GM20000 (cell line): Measurements from ENCODE around the gene CHMP3.
"Not testable (repeated sequence)": the region's sequence is repeated elsewhere in the genome, so short reads cannot be mapped to it uniquely, and the experiment has no call there.

Experiments
- DNase-seq: peaks from one replicate; pipeline ENCODE4 v3.0.0; 2012; ENCODE audit warnings: low spot score
- CTCF ChIP-seq: IDR thresholded peaks from 2 replicates; pipeline ENCODE4 v1.5.1; 2012; ENCODE audit warnings: mild to moderate bottlenecking, control low read depth; ENCODE audit errors: extremely low read depth, missing control alignments

The CHMP3 gene

GRCh38 chr2:86512034-86512433, 51.2 kb downstream of the CHMP3 start:
- DNase-seq = no peak
- no peak for TF ChIP-seq CTCF

DNA sequence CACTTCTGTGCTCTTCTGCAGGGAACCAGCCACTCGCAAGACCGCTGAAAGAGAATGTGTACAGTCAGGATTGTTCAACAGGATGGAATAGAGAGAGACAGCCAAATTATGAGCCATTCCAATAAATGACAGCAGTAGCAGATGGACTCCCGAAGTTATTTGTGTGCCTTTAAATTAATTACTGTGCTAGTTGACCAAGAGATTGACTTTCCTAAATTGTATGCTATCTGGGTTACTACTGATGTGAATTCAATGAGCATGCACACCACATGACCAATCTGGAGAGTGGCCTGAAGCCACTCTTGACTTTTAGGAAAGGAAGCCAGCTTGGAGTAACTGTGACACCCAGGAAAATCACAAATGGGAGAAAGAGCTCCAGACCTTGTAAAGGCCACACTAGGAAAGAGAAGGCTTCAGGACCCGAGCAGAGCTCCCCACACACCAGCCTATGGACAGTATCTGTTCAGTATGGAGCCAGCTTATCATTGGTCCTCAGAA, 52.8 kb downstream of the CHMP3 start:
- no peak for TF ChIP-seq CTCF
- DNase-seq = no peak

DNA sequence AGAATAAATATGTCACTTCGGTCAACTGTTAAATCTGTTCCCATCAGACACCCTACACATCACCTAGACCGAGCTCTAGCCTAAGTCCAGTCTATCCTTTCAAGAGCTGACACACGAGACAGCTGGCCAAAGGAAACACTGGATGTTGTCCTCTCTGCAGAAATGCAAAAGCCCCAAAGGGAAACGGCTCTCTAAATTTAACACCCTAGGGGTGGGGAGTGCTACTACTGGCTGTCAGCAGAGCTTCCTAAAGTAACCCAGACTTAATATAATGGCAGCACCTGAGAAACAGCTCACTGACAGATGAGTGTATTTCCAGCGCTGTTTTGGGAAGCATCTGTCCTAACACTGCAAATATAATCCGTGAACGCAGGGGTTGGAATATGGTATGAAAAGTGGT, 55.6 kb downstream of the CHMP3 start:
- no peak for DNase-seq
- no peak for TF ChIP-seq CTCF

DNA sequence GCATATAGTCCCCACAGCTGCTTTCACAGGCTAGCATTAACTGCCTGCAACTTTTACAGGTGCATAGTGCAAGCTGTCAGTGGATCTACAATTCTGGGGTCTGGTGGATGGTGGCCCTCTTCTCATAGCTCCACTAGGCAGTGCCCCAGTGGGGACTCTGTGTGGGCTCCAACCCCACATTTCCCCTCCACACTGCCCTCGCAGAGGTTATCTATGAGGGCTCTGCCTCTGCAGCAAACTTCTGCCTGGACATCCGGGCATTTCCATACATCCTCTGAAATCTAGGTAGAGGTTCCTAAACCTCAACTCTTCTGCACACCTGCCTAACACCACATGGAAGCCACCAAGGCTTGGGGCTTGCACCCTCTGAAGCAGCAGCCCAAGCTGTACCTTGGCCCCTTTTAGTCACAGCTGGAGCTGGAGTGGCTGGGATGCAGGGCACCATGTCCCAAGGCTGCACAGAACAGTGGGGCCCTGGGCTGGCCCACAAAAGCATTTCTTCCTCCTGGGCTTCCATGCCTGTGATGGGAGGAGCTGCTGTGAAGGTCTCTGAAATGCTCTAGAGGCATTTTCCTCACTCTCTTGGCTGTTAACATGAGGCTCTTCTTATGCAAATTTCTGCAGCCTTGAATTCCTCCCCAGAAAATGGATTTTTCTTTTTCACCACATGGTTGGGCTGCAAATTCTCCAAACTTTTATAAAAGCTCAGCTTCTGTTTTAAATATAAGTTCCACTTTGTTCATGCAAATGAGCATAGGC, 62.7 kb downstream of the CHMP3 start:
- no peak for DNase-seq
- TF ChIP-seq CTCF = no peak

- TF ChIP-seq CTCF = no peak
- no peak for DNase-seq
These were observed 63.9 kb downstream of the CHMP3 start for GRCh38 chr2:86499326-86499725.

DNA sequence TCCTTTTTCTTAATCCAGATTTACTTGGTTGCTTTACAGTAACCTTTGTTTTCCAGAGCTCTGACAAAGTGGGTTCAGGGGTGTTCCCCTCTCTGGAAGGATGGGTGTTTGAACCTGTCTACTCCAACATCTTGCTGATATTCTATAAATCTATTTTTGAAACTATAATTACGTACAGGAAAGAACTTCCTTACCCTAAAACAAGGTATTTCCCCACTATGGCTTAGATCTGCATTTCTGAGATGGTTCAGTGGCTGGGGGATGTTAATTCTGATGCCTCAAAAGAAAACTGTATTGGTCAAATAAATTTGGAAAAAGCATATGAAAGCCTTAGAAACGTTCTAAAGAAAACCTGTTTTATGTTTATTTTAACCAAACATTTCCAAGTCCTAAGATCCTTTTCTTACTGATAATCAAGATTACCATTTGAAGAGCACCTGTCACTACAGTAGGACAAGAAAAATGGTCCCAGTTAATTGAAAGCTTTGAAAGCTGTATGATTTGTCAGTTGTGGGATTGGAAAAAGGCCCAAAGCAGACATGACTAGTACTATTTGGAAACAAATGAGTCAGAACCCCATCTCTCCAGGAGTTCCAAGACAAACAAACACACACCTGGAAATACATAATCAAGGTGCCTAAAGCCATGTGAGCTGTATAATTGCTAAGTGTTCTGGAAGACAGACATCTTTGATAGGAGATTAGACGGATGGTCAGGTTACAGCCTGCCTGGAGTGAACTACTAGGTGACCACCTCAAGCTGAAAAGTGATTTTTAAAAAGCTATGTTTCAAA, 64.6 kb downstream of the CHMP3 start:
- no peak for TF ChIP-seq CTCF
- DNase-seq = no peak

DNA sequence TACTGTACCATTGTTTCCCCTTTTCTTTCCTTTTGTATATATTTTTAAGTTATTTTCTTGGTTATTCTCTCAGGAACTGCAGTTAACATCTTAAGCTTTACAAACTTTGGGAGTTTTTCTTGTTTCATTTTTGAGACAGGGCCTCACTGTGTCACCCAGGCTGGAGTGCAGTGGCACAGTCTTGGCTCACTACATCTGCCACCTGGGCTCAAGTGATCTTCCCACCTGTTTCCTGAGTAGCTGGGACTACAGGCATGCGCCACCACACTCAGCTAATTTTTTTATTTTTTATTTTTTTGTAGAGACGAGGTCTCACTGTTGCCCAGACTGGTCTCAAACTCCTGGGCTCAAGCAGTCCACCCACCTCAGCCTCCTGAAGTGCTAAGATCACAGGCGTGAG, 66.9 kb downstream of the CHMP3 start:
- not testable (repeated sequence) for DNase-seq
